ENCODE data around the gene BRI3BP. TPM values are rescaled to one million over a fixed set of nuclear protein-coding genes. Genes with fewer than 3 reads are reported as not detected.
A peak's percentile ranks its signal among the peaks of the same experiment; 100 is the strongest.

The BRI3BP gene
- 16.0 and 25.7 TPM in 2 replicates for total RNA-seq

- DNase-seq (ENCODE audit: low read depth): no peak
- no peak for TF ChIP-seq CTCF (conservative IDR thresholded peaks at IDR 0.05; ENCODE audit: low read depth, low read length)
- peak within 1 kb of the TSS; percentile 75 for H3K4me3 ChIP-seq (ENCODE audit: low read depth, low read length)
Measured at GRCh38 chr12:124993626-124994436, at the start of gene BRI3BP. Gene BRI3BP (plus strand): TSS chr12:124993645. CDS start chr12:124993791, 146 bp downstream.

GRCh38 chr12:124946447-124946793, 47.0 kb upstream of the BRI3BP start:
- no peak overlapping the region for H3K4me3 ChIP-seq (ENCODE audit: low read depth, low read length)
- no peak for DNase-seq (ENCODE audit: low read depth)
- no peak for TF ChIP-seq CTCF (conservative IDR thresholded peaks at IDR 0.05; ENCODE audit: low read depth, low read length)

GRCh38 chr12:124947013-124947412, 46.4 kb upstream of the BRI3BP start:
- DNase-seq (ENCODE audit: low read depth): no peak
- TF ChIP-seq CTCF (conservative IDR thresholded peaks at IDR 0.05; ENCODE audit: low read depth, low read length): no peak
- no peak overlapping the region for H3K4me3 ChIP-seq (ENCODE audit: low read depth, low read length)

- no peak for TF ChIP-seq CTCF (conservative IDR thresholded peaks at IDR 0.05; ENCODE audit: low read depth, low read length)
- no peak for DNase-seq (ENCODE audit: low read depth)
Measured at GRCh38 chr12:124947561-124948398, 45.7 kb upstream of the BRI3BP start.

GRCh38 chr12:124949066-124949465, 44.4 kb upstream of the BRI3BP start:
- DNase-seq (ENCODE audit: low read depth): no peak
- no peak for TF ChIP-seq CTCF (conservative IDR thresholded peaks at IDR 0.05; ENCODE audit: low read depth, low read length)
- no peak overlapping the region for H3K4me3 ChIP-seq (ENCODE audit: low read depth, low read length)

More at GRCh38 chr12:124947561-124948398, 45.7 kb upstream of the BRI3BP start:
- H3K4me3 ChIP-seq (ENCODE audit: low read depth, low read length): no peak overlapping the region

- no peak overlapping the region for H3K4me3 ChIP-seq (ENCODE audit: low read depth, low read length)
- TF ChIP-seq CTCF (conservative IDR thresholded peaks at IDR 0.05; ENCODE audit: low read depth, low read length): no peak
- no peak for DNase-seq (ENCODE audit: low read depth)
Measured at GRCh38 chr12:124949779-124950728, 43.4 kb upstream of the BRI3BP start.
